ENCODE results near the gene TRAPPC1.

The TRAPPC1 gene

GRCh38 chr17:7903154-7904103 lies 28.3 kb downstream of the TRAPPC1 start:
- no peak for DNase-seq (ENCODE audit: low spot score)

DNA sequence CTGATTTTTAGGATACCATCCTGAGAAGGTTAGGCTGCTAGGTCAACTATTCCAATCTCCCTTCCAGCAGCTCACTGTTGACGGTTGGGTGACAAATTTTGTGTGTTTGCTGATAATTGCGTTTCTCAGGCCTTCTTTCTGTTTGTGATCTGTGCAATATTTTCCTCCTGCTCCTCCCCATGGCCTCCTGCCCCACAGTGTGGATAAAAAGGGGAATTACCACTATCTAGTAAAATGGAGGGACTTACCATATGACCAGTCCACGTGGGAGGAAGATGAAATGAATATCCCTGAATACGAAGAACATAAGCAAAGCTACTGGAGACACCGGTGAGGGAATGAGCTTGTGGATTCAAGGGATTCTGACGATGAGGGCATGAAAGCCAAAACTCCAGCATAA lies 34.0 kb downstream of the TRAPPC1 start:
- no peak for DNase-seq (ENCODE audit: low spot score)

DNA sequence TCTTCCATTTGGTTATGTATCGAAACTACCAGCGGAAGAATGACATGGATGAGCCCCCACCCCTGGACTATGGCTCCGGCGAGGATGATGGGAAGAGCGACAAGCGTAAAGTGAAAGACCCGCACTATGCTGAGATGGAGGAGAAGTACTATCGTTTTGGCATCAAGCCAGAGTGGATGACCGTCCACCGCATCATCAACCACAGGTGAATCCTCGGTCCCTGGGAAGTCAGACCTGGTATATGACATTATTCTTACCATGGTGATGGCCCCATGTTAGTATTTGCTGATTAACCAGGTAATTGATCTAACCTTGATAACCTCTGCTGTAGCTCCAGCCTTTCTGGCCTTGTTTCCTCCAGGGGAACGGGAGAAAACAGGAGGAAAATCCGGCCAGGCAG lies 34.7 kb downstream of the TRAPPC1 start:
- DNase-seq (ENCODE audit: low spot score): no peak

DNA sequence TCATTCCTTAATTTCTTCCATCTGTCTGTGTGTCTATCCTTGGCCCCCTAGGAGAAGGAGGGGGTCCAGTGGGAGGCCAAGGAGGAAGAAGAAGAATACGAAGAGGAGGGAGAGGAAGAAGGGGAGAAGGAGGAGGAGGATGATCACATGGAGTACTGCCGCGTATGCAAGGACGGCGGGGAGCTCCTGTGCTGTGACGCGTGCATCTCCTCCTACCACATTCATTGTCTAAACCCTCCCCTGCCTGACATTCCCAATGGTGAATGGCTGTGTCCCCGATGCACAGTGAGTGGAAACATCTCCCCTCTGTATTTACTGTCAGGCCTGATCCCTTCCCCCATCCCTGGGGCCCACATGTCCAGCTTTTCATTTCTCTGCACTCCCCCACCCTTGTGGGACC lies 36.9 kb downstream of the TRAPPC1 start:
- DNase-seq (ENCODE audit: low spot score): no peak

GRCh38 chr17:7894226-7894625 lies 37.5 kb downstream of the TRAPPC1 start:
- no peak for DNase-seq (ENCODE audit: low spot score)

GRCh38 chr17:7893187-7893880 lies 38.4 kb downstream of the TRAPPC1 start:
- no peak for DNase-seq (ENCODE audit: low spot score)

GRCh38 chr17:7889166-7889955 lies 42.4 kb downstream of the TRAPPC1 start:
- DNase-seq (ENCODE audit: low spot score): no peak

GRCh38 chr17:7888184-7888920 lies 43.4 kb downstream of the TRAPPC1 start, which contains the start of gene CHD3:
CHD3 (plus strand) TSS chr17:7888789; CDS start chr17:7889001, 212 bp downstream.
- no peak for DNase-seq (ENCODE audit: low spot score)

- DNase-seq (ENCODE audit: low spot score): peak; percentile 87
These were observed 44.1 kb downstream of the TRAPPC1 start for GRCh38 chr17:7887482-7888183.

GRCh38 chr17:7887038-7887481 lies 44.7 kb downstream of the TRAPPC1 start:
- no peak for DNase-seq (ENCODE audit: low spot score)

DNA sequence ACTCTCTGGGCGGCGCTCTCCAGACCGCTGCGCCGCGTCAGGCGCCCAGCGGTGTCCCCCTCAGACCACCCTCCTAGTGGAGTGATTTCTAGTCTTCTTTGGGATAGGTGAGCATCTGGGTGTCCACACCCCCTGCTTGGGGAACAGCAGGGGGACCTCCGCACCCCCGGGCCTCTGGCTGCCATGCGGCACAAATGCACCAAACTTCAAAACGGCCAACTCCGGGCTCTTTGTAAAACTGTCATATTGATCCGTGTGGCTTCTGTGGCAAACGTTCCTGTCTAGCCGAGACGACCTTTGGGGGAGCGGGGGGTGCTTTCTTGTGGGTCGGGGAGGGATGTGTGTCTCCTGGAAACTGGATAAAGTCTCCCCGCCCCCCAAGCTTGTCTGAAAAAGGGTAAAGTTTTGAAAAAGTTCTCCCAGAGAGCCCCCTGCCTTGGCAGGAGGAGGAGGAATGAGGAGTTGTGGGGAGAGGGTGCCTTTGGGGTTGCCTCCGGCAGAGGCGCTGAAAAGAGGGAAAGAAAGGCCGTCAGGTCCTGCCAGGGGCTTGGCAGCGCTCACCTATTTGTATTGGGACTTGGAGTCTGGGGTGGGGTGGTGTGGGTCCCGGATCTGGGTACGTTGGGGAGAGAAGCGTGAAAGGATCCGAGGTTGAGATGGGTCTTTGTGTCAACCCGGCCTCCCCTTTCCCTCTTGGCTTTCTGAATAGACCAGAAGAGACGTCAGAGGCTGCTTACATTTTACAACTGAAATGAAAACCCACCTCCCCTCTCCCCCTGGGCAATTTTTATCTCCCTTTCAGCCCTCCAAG lies 45.3 kb downstream of the TRAPPC1 start:
- DNase-seq (ENCODE audit: low spot score): peak; percentile 52

DNA sequence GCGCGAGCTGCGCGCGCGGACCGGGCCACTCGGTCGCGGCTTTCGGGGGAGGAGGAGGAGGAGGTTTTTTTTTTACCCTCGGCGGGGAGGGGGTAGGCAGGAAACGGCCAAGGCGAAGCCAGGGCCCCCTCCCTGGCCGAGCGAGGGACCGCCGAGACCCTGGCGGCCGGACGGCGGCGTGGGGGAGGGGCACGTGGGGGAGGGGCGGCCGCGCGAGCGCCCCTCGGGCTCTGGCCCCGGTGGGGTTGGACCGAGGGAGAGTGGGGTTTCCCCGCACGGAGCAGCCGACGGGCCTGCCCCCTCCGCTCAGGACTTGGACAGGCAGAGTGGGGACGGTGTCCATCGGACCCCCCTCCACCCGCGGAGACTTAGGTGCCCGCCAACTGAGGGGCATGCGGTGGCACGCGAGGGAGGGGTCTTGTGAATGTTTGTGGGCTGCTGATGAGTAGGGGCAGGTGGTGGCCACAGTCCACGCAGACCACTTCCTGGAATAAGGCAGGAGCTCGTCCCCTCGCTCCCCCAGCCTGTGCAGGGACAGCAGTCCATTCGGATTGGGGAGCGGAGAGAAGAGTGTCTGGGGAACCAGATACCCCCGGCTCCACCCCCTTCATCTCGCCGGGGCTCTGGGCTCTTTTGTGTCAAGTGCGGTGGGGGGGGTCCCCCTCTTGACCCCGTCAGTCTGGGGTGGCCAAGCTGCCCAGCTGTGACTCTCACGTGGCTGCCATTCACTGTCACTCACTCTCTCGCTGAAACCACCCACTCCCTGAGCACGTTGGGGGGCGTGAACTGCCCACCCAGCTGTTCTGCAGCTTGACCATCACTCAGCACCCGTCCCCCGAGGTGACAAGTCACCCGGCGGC lies 46.1 kb downstream of the TRAPPC1 start:
- peak; percentile 38 for DNase-seq (ENCODE audit: low spot score)

- peak; percentile 11 for DNase-seq (ENCODE audit: low spot score)
These were observed 47.0 kb downstream of the TRAPPC1 start for GRCh38 chr17:7884581-7885366.

DNA sequence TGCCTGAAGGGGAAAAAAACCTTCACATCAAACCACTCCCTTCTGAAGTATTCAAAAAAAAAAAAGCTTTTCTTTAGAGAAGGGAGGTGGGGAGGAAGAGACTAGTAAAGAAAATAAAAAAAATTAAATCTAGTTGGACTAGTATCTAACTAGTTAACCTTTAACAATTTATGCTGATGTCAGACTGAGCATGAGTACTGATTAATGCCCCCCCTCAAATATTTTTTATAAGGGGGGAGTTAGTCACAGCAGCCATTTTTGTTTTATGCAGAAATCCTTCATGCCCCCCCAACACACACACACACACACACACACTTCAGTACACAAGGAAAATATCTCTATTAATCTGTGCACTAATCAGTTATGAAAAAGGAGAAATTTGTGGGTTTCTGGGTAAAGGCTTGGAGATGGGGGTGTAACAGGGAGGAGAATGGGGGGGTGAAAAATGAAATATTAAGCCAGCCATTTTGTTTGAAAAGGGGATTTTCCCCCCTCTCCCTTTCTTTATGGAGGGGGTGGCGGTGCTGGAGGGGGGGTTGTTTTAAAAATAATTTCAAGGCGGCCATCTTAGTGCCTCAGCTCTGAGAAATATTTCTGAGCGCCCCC lies 47.9 kb downstream of the TRAPPC1 start:
- DNase-seq (ENCODE audit: low spot score): peak; percentile 24

- no peak for DNase-seq (ENCODE audit: low spot score)
These were observed 49.1 kb downstream of the TRAPPC1 start for GRCh38 chr17:7882629-7883028.

- DNase-seq (ENCODE audit: low spot score): no peak
These were observed 49.7 kb downstream of the TRAPPC1 start for GRCh38 chr17:7882068-7882467.

GRCh38 chr17:7881276-7882054 lies 50.3 kb downstream of the TRAPPC1 start:
- DNase-seq (ENCODE audit: low spot score): no peak

All from NAMALWA (cell line).